T-helper 9 cell (primary cell): ENCODE results near the gene KCNH2.
"Not testable (repeated sequence)": the region's sequence is repeated elsewhere in the genome, so short reads cannot be mapped to it uniquely, and the experiment has no call there.

Source experiments
- DNase-seq: peaks from one replicate; pipeline ENCODE4 v3.0.0-alpha.2; 2020

KCNH2 gene

GRCh38 chr7:150934045-150934766, 43.9 kb downstream of the KCNH2 start:
- DNase-seq: no peak

DNA sequence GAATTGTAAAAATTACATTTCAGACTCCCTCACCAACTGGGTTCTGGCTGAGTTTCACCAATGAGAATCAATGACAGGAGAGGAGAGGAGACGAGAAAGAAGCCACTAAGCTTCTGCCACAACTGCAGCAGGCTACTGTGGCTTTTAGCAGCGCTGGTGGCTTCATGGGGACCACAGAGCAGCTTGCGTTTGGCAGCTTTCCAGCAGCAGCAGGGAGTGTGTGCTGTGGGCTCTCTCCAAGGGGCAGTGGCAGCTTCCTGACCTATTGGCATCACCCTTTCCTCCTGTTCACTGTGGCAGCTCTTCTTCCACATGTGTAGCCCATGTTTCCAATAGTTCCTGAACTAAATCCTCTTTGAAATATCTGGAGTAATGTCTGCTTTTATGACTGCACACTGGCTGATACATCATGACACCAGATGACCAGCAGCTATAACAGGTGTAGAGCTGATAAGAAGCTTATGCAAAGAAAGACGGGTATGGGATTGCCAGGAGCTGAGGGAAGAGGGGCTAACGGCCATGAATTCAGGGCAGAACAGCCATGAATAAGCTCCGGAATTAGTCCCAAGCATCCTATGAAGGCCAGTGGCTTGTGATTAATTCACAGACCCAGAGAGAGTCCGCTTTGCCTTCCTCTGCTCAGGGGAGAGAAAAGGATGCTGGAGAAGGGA, 46.8 kb downstream of the KCNH2 start:
- DNase-seq: no peak

DNA sequence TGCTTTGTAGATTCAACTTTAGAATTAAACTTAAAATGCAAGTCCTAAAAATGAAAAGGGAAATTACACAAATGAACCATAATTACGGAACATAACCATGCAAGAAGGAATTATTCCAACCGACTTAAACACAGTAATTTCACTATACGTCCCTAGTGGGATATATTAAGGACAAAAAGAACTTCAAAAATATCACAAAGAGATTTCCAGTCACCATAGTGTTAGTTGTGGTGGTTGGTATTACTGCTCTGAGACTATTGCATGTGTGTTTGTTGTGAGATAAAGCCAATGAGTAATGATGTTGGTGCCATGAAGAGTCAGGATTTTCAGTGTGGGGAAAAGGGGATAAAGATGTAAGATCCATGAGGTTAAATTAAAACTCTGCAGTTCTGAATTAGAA, 49.6 kb downstream of the KCNH2 start:
- DNase-seq: no peak

GRCh38 chr7:150927956-150928344, 50.2 kb downstream of the KCNH2 start:
- no peak for DNase-seq

DNA sequence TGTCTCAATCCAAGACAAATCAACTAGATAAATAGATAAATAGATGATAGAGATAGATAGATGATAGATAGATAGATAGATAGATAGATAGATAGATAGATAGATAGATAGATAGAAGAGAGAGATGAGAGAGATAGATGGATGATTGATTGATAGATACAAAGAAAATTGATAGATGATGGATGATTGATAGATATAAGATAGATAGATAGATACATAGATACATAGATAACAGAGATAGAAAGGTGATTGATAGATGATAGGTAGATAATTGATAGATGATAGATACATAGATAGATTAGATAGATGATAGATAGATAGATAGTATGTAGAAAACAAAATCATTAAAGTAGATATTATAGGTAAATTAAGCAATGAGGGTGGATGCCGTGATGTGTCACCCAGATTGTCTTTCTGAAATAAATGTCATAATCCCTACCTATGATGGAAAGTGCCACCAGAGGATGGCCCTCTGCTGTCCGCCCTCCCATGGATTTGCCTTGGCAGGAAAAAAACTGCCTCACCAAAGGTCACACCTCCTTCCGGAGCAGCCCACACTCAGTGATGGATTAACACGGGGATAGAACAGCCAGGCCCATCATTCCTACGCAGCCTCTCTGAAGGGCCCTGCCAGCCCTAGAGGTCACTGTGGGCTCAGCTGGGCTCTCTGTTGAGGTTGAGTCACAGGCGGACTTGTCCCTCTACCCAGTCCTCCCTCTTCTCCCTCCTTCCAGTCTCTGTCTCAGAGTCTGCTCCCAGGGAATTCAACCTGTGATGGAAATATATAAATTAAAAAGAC, 50.8 kb downstream of the KCNH2 start:
- no peak for DNase-seq

GRCh38 chr7:150926066-150926465, 52.1 kb downstream of the KCNH2 start:
- no peak for DNase-seq

GRCh38 chr7:150924369-150924781, 53.7 kb downstream of the KCNH2 start:
- no peak for DNase-seq

- no peak for DNase-seq
These were observed 54.3 kb downstream of the KCNH2 start for GRCh38 chr7:150923802-150924201.

GRCh38 chr7:150923196-150923595, 54.9 kb downstream of the KCNH2 start:
- DNase-seq: no peak

DNA sequence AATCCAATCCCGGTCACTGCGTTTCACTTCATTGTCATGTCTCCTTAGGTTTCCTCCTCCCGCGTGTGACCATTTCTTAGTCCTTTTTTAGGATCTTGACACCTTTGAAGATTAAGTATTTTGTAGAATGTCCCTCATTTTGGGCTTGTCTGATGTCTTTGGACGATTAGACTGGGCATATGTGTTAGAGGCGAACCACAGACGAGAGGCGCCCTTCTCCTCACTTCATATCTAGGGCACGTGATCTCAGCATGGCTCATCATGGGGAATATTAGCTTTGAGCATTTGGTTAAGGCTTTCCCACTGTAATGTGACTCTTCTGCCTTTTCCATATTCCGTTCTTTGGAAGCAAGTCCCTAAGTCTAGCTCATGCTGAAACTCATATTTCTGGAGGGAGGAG, 59.0 kb downstream of the KCNH2 start:
- DNase-seq: no peak

DNA sequence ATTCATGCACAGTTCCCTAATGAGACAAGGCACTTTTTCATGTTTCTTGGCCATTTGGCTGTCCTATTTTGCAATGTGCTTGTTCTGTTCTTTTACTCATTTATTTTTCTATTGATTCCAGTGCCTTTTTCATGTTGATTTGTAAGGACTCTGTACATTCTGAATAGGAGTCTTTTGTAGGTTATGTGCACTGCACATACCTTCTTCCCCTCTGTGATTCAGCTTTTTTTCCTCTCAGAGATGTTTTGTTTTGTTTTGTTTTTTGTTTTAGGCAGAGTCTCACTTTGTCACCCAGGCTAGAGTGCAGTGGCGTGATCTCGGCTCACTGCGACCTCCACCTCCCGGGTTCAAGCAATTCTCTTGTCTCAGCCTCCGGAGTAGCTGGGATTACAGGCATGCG, 59.7 kb downstream of the KCNH2 start:
- no peak for DNase-seq

- DNase-seq: no peak
These were observed 60.2 kb downstream of the KCNH2 start for GRCh38 chr7:150917969-150918368.

DNA sequence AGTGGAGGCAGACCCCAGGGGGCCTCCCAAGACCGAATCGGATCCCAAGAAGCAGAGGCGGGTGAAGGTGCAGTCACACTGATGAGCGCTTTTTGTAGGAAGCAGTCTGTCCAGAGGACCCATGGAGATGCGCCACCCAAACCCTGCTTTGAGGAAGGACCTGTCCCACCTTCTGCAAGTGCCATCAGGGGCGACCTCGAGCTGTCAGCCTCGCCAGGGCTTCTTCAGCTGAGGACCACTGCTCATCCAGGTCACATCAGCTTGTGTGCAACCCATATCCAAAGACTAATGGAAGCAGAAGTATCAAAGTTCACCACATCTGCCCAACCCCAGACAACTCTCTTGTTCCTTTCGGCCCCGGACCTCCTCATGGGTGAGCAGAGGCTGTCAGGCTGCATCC, 61.5 kb downstream of the KCNH2 start:
- DNase-seq: no peak

- no peak for DNase-seq
These were observed 63.2 kb downstream of the KCNH2 start for GRCh38 chr7:150914966-150915365.

- no peak for DNase-seq
These were observed 63.9 kb downstream of the KCNH2 start for GRCh38 chr7:150914196-150914595.

DNA sequence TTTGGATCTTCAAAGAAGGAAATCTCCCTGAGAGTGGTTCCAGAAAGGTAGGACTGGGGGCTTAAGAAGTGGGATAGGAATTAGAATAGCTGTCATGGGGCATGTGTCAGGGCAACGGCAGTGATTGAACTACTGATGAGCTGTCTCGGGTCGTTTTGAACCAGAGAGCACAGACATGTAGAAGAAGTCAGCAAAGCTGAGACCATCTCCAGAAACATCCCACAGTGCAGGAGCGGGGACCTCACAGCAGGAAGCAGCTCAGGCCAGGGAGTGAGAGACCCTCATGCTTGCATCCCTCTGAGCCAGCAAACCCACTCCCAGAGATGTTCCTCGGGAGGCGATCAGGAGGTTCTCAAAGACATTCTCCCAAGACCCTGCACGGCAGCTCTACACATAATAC, 65.7 kb downstream of the KCNH2 start:
- no peak for DNase-seq

DNA sequence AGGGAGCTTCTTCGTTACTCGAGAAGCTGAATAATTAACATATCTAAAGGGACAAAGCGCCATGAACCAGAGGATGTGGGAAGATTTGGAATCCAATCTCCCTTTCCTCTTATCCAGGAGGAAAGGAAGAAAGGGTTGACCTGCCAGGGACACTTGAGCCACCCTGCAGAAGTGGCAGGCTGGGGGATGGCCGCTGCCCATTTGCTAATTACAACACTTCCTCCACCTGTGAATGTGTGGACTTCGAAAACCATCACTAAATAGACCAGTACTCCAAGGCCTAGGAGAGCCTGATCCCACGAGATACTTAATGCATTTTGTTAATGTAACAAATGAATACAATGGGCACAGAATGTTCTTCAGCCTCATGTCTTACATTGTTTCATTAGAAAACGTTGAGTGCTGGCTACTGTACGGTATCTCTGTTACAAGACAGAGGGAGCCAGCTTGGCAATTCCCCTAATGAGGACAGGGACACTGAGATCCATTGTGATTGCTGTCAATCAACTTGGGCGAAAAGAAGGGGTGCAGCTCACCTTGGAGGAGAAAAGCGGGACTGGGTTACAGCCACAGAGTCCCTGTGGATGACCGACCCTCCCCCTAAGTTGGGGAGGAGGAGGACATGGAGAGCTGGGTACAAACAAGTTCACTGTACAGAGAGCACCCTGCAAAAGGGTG, 66.4 kb downstream of the KCNH2 start:
- no peak for DNase-seq

GRCh38 chr7:150910996-150911422, 67.1 kb downstream of the KCNH2 start:
- DNase-seq: no peak

DNA sequence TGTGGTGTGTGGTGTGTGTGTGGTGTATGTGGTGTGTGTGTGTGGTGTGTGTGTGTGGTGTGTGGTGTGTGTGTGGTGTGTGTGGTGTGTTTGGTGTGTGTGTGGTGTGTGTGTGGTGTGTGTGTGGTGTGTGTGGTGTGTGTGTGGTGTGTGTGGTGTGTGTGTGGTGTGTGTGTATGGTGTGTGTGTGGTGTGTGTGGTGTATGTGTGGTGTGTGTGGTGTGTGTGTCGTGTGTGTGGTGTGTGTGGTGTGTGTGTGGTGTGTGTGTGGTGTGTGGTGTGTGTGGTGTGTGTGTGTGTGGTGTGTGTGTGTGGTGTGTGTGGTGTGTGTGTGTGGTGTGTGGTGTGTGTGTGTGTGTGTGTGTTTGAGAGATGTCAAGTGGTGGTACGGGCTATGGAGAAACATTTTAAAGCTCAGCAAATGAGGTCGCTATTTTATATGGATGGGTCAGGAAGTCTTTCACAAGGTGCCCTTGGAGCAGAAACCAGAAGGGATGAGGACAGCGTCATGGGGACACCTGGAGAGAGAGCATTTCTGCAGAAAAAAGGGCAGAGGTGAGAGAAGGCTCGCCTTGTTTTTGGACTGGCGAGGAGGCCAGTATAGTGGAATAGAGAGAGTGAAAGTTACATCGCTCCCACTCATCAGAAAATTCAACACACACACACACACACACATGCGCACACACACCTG, 67.7 kb downstream of the KCNH2 start:
- DNase-seq: not testable (repeated sequence)

GRCh38 chr7:150909200-150909995, 68.7 kb downstream of the KCNH2 start:
- DNase-seq: peak; percentile 14

DNA sequence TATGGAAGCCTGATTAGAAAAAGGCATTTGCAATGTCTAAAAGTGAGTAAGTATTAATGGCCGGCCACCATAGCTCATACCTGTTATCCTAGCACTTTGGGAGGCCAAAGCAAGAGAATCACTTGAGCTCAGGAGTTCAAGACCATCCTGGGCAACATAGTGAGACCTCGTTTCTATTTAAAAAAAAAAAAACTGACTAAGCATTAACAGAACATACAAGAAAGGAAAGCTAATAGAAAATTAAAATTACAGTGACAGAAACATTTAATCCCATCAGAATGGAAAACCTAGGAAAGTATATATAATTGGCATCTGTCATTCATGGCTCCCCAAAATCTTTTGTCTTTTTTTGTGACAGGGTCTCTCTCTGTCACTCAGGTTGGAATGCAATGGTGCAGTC, 69.9 kb downstream of the KCNH2 start:
- DNase-seq: no peak
